ENCODE measurements around the gene REEP6. TPM values are rescaled to one million over a fixed set of nuclear protein-coding genes. Genes with fewer than 3 reads are reported as not detected.

REEP6 gene
- total and polyA plus RNA-seq, 2 of the 4 experiments (the other 2 are of a cell fraction) = 1.3 to 2.2 TPM

DNA sequence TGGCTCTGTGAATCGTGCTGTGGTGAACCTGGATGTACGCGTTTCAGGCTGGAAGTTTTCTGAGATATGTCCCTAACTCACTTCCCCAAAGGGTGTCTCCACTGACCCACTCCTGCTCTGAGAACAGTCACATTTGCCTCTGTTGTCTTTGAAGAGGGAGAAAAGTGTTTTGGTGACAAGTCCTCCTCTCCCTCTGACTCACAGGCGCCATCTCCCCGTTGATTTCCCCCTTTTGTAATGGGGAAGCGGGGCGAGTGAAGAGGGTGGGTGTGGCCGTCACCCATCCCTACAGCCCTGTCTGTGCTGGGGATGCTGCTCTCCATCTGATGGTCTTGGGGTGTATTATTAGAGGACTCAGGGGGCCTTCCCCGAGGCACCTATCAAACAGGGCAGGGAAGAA lies 31.5 kb upstream of the REEP6 start:
- H2AK5ac ChIP-seq (ENCODE audit: low read depth, low read length) = no peak overlapping the region
- H2AK9ac ChIP-seq (replicated peaks; ENCODE audit: low read depth, low read length, poor library complexity) = no peak overlapping the region
- no peak overlapping the region for H4K8ac ChIP-seq (ENCODE audit: low read depth in 2 of 2, low read length in 2 of 2)
- H4K20me1 ChIP-seq (ENCODE audit: insufficient read depth, low read length) = peaks cover 27% of the 10 kb centered on the region
- H3K56ac ChIP-seq (ENCODE audit: extremely low read depth, insufficient read depth, low read length) = no peak overlapping the region
- TF ChIP-seq NFE2L2 (IDR thresholded peaks at IDR 0.05; ENCODE audit: low read depth, low read length) = no peak
- TF ChIP-seq POLR2A (IDR thresholded peaks at IDR 0.05; ENCODE audit: low read depth, low read length) = no peak
- TF ChIP-seq RCOR1 (IDR thresholded peaks at IDR 0.05; ENCODE audit: insufficient replicate concordance, low read length) = no peak
- TF ChIP-seq, protein P1, sequence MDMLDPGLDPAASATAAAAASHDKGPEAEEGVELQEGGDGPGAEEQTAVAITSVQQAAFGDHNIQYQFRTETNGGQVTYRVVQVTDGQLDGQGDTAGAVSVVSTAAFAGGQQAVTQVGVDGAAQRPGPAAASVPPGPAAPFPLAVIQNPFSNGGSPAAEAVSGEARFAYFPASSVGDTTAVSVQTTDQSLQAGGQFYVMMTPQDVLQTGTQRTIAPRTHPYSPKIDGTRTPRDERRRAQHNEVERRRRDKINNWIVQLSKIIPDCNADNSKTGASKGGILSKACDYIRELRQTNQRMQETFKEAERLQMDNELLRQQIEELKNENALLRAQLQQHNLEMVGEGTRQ (IDR thresholded peaks at IDR 0.05; ENCODE audit: low read depth, low read length) = no peak
- no peak for TF ChIP-seq MAFK (IDR thresholded peaks at IDR 0.05; ENCODE audit: low read depth, low read length)
- no peak for TF ChIP-seq FOS (IDR thresholded peaks at IDR 0.05; ENCODE audit: low read depth, low read length)
- TF ChIP-seq, protein P2, sequence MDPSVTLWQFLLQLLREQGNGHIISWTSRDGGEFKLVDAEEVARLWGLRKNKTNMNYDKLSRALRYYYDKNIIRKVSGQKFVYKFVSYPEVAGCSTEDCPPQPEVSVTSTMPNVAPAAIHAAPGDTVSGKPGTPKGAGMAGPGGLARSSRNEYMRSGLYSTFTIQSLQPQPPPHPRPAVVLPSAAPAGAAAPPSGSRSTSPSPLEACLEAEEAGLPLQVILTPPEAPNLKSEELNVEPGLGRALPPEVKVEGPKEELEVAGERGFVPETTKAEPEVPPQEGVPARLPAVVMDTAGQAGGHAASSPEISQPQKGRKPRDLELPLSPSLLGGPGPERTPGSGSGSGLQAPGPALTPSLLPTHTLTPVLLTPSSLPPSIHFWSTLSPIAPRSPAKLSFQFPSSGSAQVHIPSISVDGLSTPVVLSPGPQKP (IDR thresholded peaks at IDR 0.05; ENCODE audit: borderline replicate concordance, low read depth, low read length) = no peak
- no peak for TF ChIP-seq MXI1 (IDR thresholded peaks at IDR 0.05; ENCODE audit: borderline replicate concordance, low read depth, low read length)
- TF ChIP-seq MAZ (IDR thresholded peaks at IDR 0.05; ENCODE audit: borderline replicate concordance, low read depth, low read length) = no peak
- dilution Hi-C loops (cut with HindIII; ENCODE audit: low sequenced_read_pairs, unreplicated experiment) (no loop called here), intact Hi-C loops (cut with micrococcal nuclease) (no loop called here), in situ Hi-C loops (cut with MboI; ENCODE audit: low sequenced_read_pairs) (no loop called here)
- POLR2A ChIA-PET (ENCODE audit: unreplicated experiment) = no interaction called here
- BruUV-seq (replicated peaks) = no TSS peak
- H3K36me3 ChIP-seq (ENCODE audit: control insufficient read depth, insufficient read depth, low read length) = peaks cover 3% of the 10 kb centered on the region; the same call in 1 of the 2 replicates
- H2BK15ac ChIP-seq (ENCODE audit: low read depth, low read length) = no peak overlapping the region
- no peak overlapping the region for H2BK5ac ChIP-seq (ENCODE audit: low read depth, low read length, poor library complexity, severe bottlenecking)
- H3K4me1 ChIP-seq (ENCODE audit: control insufficient read depth, insufficient read depth, low read length) = no peaks in the 10 kb centered on the region
- H3K27me3 ChIP-seq (ENCODE audit: control insufficient read depth, insufficient read depth, low read length) = peaks cover 24% of the 10 kb centered on the region
- no peak overlapping the region for H3K14ac ChIP-seq (replicated peaks; ENCODE audit: low read depth, low read length)
- H2BK120ac ChIP-seq (ENCODE audit: low read depth, low read length) = no peak overlapping the region
- H3K27ac ChIP-seq (ENCODE audit: insufficient read depth, low read length) = no peak overlapping the region
- WGBS, 2 experiments (ENCODE audit: extremely low coverage in 2 of 2, insufficient read length in 1 of 2) = no CpG with 5 or more reads among the region's 9 CpGs
- H3K18ac ChIP-seq (ENCODE audit: low read depth, low read length) = no peak overlapping the region
- H3K9me1 ChIP-seq (ENCODE audit: insufficient read depth, low read length) = 0 out of 2 replicates have a peak, but pooled peaks cover 2% of the 10 kb centered on the region
- H3K4ac ChIP-seq (ENCODE audit: low read depth, low read length) = no peak overlapping the region
- ATAC-seq (ENCODE audit: low read depth) (no peak), DNase-seq (no peak)
- H3K9ac ChIP-seq (ENCODE audit: low read depth, low read length) = no peak overlapping the region
- no peak overlapping the region for H2BK20ac ChIP-seq (ENCODE audit: low read depth, low read length)
- no peak overlapping the region for H2AFZ ChIP-seq (replicated peaks; ENCODE audit: low read length, poor library complexity)
- H3K4me3 ChIP-seq (ENCODE audit: insufficient read depth, low read depth, low read length) = no peak overlapping the region
- H3K23ac ChIP-seq (ENCODE audit: low read depth, low read length) = no peak overlapping the region
- H3K4me2 ChIP-seq (ENCODE audit: low read depth, low read length) = no peak overlapping the region
- no peak overlapping the region for H4K5ac ChIP-seq (ENCODE audit: low read depth, low read length)
- no peak overlapping the region for H4K91ac ChIP-seq (ENCODE audit: insufficient read depth, low read depth, low read length)
- H3K79me1 ChIP-seq (ENCODE audit: low read depth in 1 of 2, low read length in 2 of 2) = no peaks in the 10 kb centered on the region
- CTCF ChIA-PET = no interaction called here
- H3K9me3 ChIP-seq (ENCODE audit: control insufficient read depth, insufficient read depth, low read length) = no peaks in the 10 kb centered on the region
